ENCODE results near the gene TAF9B.

TAF9B gene

DNA sequence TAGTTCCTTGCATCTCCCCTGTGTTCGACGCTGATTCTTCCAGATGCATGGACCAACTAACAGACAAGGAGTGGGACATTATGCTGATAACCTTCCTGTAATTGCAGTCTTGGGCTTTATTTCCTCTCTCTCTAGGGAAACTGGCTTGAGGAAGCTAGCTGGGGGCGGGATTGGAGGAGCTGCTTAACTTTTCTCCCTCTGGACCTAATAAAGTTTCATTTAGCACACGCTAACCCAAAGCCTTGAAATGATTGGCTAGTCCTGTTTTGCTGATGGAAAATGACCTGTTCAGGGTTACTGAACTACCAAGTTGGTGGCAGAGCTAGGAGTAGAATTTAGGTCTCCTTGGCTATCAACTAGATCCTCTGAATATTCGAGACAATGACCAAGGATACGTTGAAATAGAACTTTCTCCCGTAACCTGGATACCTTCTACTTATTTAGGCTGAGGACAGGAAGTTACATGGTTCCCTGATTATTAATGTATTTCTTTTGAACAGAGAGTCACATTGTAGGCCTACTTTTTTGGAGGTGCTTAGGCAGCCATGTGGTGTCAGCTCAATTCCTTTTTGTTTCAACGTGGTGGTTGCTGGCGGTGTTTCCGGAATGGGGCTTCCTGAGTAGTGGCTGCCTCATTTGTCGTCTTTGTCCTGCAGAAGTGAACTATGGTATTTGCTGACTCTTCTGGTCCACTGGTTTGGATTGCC is 33.4 kb downstream of the TAF9B start:
- H3K36me3 ChIP-seq (ENCODE audit: insufficient read depth, low read length): peaks cover 60% of the 10 kb centered on the region
- H3K4me3 ChIP-seq (ENCODE audit: low read depth, low read length, poor library complexity, severe bottlenecking): peak overlapping the region; percentile 94
- H3K9ac ChIP-seq (ENCODE audit: low read length): peak overlapping the region; percentile 97; the same call in 1 of the 2 replicates

DNA sequence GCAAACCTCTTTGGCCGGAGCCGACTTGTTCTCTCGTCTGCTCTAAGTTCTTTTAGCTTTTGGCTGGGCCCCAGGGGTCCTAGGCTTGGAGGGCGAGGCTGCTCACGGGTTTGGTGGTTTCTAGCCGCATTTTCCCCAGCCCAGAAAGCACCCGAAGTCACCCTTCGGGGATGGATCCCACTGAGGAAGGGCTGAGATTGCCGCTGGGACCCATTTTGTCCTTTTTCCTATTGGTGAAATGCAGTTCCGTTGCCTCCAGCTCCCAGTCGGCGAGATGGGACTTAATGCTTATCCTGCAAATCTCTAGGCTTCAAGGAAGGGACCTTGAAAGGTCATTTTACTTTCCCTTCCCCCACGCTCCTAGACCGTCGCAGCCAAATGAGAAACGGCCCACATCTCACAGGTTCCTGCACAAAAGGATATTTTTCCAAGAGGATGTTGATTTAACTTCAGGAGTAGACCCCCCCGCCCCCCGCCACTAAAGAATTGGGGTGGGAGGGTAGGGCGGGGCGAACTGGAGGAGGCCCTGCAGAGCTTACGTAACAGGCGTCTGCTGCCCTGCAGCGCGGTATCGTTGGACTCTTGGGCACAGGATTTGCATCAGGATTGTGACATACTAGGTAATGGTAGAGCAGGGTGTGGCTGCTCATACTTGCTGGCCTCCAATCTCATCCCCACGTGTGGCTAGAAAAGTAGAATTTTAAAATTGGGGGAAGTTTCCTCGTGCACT is 34.8 kb downstream of the TAF9B start:
- no peak for TF ChIP-seq EZH2 (IDR thresholded peaks at IDR 0.05; ENCODE audit: borderline replicate concordance, low read length)
- TF ChIP-seq, protein P1, sequence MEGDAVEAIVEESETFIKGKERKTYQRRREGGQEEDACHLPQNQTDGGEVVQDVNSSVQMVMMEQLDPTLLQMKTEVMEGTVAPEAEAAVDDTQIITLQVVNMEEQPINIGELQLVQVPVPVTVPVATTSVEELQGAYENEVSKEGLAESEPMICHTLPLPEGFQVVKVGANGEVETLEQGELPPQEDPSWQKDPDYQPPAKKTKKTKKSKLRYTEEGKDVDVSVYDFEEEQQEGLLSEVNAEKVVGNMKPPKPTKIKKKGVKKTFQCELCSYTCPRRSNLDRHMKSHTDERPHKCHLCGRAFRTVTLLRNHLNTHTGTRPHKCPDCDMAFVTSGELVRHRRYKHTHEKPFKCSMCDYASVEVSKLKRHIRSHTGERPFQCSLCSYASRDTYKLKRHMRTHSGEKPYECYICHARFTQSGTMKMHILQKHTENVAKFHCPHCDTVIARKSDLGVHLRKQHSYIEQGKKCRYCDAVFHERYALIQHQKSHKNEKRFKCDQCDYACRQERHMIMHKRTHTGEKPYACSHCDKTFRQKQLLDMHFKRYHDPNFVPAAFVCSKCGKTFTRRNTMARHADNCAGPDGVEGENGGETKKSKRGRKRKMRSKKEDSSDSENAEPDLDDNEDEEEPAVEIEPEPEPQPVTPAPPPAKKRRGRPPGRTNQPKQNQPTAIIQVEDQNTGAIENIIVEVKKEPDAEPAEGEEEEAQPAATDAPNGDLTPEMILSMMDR (IDR thresholded peaks at IDR 0.05; ENCODE audit: low read length): no peak
- H3K27me3 ChIP-seq (ENCODE audit: insufficient read depth, low read length): no peaks in the 10 kb centered on the region
- no peaks in the 10 kb centered on the region for H3F3A ChIP-seq (ENCODE audit: insufficient read depth, low read length)
- peaks cover 48% of the 10 kb centered on the region for H3K36me3 ChIP-seq (ENCODE audit: insufficient read depth, low read length)
- H3K4me2 ChIP-seq (ENCODE audit: low read length): peak overlapping the region; percentile 90
- H3K79me2 ChIP-seq (ENCODE audit: insufficient read depth, low read length): peaks cover 55% of the 10 kb centered on the region
- no peaks in the 10 kb centered on the region for H4K20me1 ChIP-seq (ENCODE audit: insufficient read depth, low read length)
- peak overlapping the region; percentile 94 for H3K4me3 ChIP-seq (ENCODE audit: low read depth, low read length, poor library complexity, severe bottlenecking)
- no peak overlapping the region for H2AFZ ChIP-seq (ENCODE audit: low read length)
- peak overlapping the region; percentile 97 for H3K9ac ChIP-seq (ENCODE audit: low read length)
- peaks cover 45% of the 10 kb centered on the region for H3K4me1 ChIP-seq (ENCODE audit: insufficient read depth, low read length, severe bottlenecking)
- H3K27ac ChIP-seq (ENCODE audit: low read depth, low read length, poor library complexity, severe bottlenecking): peak overlapping the region; percentile 83
- no peaks in the 10 kb centered on the region for H3K9me2 ChIP-seq (ENCODE audit: low read depth, low read length)
- no peaks in the 10 kb centered on the region for H3K9me3 ChIP-seq (ENCODE audit: low read length)

More for the DNA sequence above, 33.4 kb downstream of the TAF9B start:
- H3K79me2 ChIP-seq (ENCODE audit: insufficient read depth, low read length): peaks cover 64% of the 10 kb centered on the region
- H3F3A ChIP-seq (ENCODE audit: insufficient read depth, low read length): no peaks in the 10 kb centered on the region
- no peak overlapping the region for H3K27ac ChIP-seq (ENCODE audit: low read depth, low read length, poor library complexity, severe bottlenecking)
- H2AFZ ChIP-seq (ENCODE audit: low read length): no peak overlapping the region
- peak overlapping the region; percentile 90 for H3K4me2 ChIP-seq (ENCODE audit: low read length)
- no peaks in the 10 kb centered on the region for H4K20me1 ChIP-seq (ENCODE audit: insufficient read depth, low read length)
- H3K9me2 ChIP-seq (ENCODE audit: low read depth, low read length): no peaks in the 10 kb centered on the region
- H3K27me3 ChIP-seq (ENCODE audit: insufficient read depth, low read length): no peaks in the 10 kb centered on the region
- TF ChIP-seq EZH2 (IDR thresholded peaks at IDR 0.05; ENCODE audit: borderline replicate concordance, low read length): no peak
- TF ChIP-seq, protein P1 (IDR thresholded peaks at IDR 0.05; ENCODE audit: low read length): no peak
- H3K9me3 ChIP-seq (ENCODE audit: low read length): no peaks in the 10 kb centered on the region
- H3K4me1 ChIP-seq (ENCODE audit: insufficient read depth, low read length, severe bottlenecking): peaks cover 45% of the 10 kb centered on the region

- Histone ChIP-seq H3K9me3 (ENCODE audit: low read length) (no peaks in the 10 kb centered on the region), H4K20me1 (ENCODE audit: insufficient read depth, low read length) (no peaks in the 10 kb centered on the region), H3F3A (ENCODE audit: insufficient read depth, low read length) (no peaks in the 10 kb centered on the region), H3K27ac (ENCODE audit: low read depth, low read length, poor library complexity, severe bottlenecking) (peak within 1 kb of the TSS; percentile 83), H2AFZ (ENCODE audit: low read length) (no peak within 1 kb of the TSS), H3K79me2 (ENCODE audit: insufficient read depth, low read length) (peaks cover 47% of the 10 kb centered on the region), H3K27me3 (ENCODE audit: insufficient read depth, low read length) (no peaks in the 10 kb centered on the region), H3K9me2 (ENCODE audit: low read depth, low read length) (no peaks in the 10 kb centered on the region), H3K4me2 (ENCODE audit: low read length) (peak within 1 kb of the TSS; percentile 90), H3K36me3 (ENCODE audit: insufficient read depth, low read length) (peaks cover 43% of the 10 kb centered on the region), H3K9ac (ENCODE audit: low read length) (peak within 1 kb of the TSS; percentile 97), H3K4me3 (ENCODE audit: low read depth, low read length, poor library complexity, severe bottlenecking) (peak within 1 kb of the TSS; percentile 94), H3K4me1 (ENCODE audit: insufficient read depth, low read length, severe bottlenecking) (peaks cover 44% of the 10 kb centered on the region)
- no peak for TF ChIP-seq EZH2 (IDR thresholded peaks at IDR 0.05; ENCODE audit: borderline replicate concordance, low read length)
- TF ChIP-seq, protein P1 (IDR thresholded peaks at IDR 0.05; ENCODE audit: low read length): no peak
Observed at GRCh38 chrX:78103623-78104446, 35.6 kb downstream of the TAF9B start, which contains the start of gene PGK1. PGK1 (plus strand) TSS chrX:78104248; CDS start chrX:78104341, 93 bp downstream.
